Sciatic nerve (tissue), 2 donors: ENCODE data around the gene CACNA1C. TPM values are rescaled to one million over a fixed set of nuclear protein-coding genes. Genes with fewer than 3 reads are reported as not detected.

Source experiments
- ATAC-seq: fragments of 200-7000 bp; cut with Tn5 transposase; one replicate; pipeline ENCODE4 v1.9.1; 2020; ENCODE audit warnings: mild to moderate bottlenecking, moderate library complexity
- DNase-seq: peaks from one replicate; pipeline ENCODE4 v3.0.0-alpha.2; 2020; ENCODE audit warnings: low spot score
- intact Hi-C: fragments of 100-400 bp; cut with DNase I; formaldehyde crosslinking; loops from one replicate; pipeline ENCODE4 v1.14.2; 2022
- total RNA-seq: library from RNA; stranded (reverse); fragmentation: NEBNext Ultra II Directional; extraction: Animal tissue kit (Norgen Biotek cat#: 25700); gene quantifications from one replicate; pipeline ENCODE4 v1.2.1, GENCODE V29; 2021
- donor health status: DM: no; HTN: no; CAD: no.
- donor health status: DM: no; HTN: no; CAD: no.

Gene CACNA1C
- total RNA-seq, 1 donor from 2014 or later, result 9.0 TPM

- no peak for DNase-seq
- intact Hi-C loops, result no loop called here
- no peak for ATAC-seq
These were observed 20.3 kb upstream of the CACNA1C start for GRCh38 chr12:2032506-2032905.

GRCh38 chr12:2034633-2035430, 18.0 kb upstream of the CACNA1C start:
- ATAC-seq, result peak; percentile 97
- peak; percentile 93 for DNase-seq
- intact Hi-C loops, result no loop called here

GRCh38 chr12:2035431-2036055, 17.2 kb upstream of the CACNA1C start:
- DNase-seq, result no peak
- intact Hi-C loops, result no loop called here
- peak; percentile 25 for ATAC-seq

GRCh38 chr12:2039034-2039433, 13.8 kb upstream of the CACNA1C start:
- intact Hi-C loops, result no loop called here
- no peak for DNase-seq
- ATAC-seq, result no peak

- intact Hi-C loops, result no loop called here
- no peak for DNase-seq
- ATAC-seq, result no peak
These were observed 9.7 kb upstream of the CACNA1C start for GRCh38 chr12:2043054-2043453.

GRCh38 chr12:2044165-2044564, 8.6 kb upstream of the CACNA1C start:
- intact Hi-C loops, result no loop called here
- DNase-seq, result no peak
- no peak for ATAC-seq

GRCh38 chr12:2046957-2047356, 5.8 kb upstream of the CACNA1C start:
- intact Hi-C loops, result no loop called here
- ATAC-seq (no peak), DNase-seq (no peak)

GRCh38 chr12:2047752-2048151, 5.0 kb upstream of the CACNA1C start:
- DNase-seq (no peak), ATAC-seq (no peak)
- intact Hi-C loops, result no loop called here

GRCh38 chr12:2049604-2050540, 2.9 kb upstream of the CACNA1C start:
- intact Hi-C loops, result loop anchor here (10.0 kb wide), 1 partner anchor 535 kb away; no protein-coding TSS in a partner anchor
- no peak for ATAC-seq

GRCh38 chr12:2051700-2052621, 826 bp upstream of the CACNA1C start:
- ATAC-seq (peak; percentile 33), DNase-seq (no peak)
- intact Hi-C loops, result loop anchor here (10.0 kb wide), 1 partner anchor 533 kb away; no protein-coding TSS in a partner anchor

More at GRCh38 chr12:2049604-2050540, 2.9 kb upstream of the CACNA1C start:
- DNase-seq, result no peak

- intact Hi-C loops, result loop anchor here (10.0 kb wide), 1 partner anchor 531 kb away; no protein-coding TSS in a partner anchor
- ATAC-seq (no peak), DNase-seq (peak; percentile 68)
These were observed 904 bp downstream of the CACNA1C start for GRCh38 chr12:2053691-2054090.

GRCh38 chr12:2054091-2055018, 1.6 kb downstream of the CACNA1C start:
- ATAC-seq (no peak), DNase-seq (no peak)
- intact Hi-C loops, result loop anchor here (10.0 kb wide), 1 partner anchor 530 kb away; no protein-coding TSS in a partner anchor

GRCh38 chr12:2057041-2057794, 4.4 kb downstream of the CACNA1C start:
- intact Hi-C loops, result loop anchor here (10.0 kb wide), 1 partner anchor 528 kb away; no protein-coding TSS in a partner anchor
- ATAC-seq, result no peak
- DNase-seq, result peak; percentile 74

- intact Hi-C loops, result loop anchor here (10.0 kb wide), 1 partner anchor 527 kb away; no protein-coding TSS in a partner anchor
- ATAC-seq, result no peak
- DNase-seq, result no peak
These were observed 5.1 kb downstream of the CACNA1C start for GRCh38 chr12:2057795-2058408.

- ATAC-seq (no peak), DNase-seq (no peak)
- intact Hi-C loops, result loop anchor here (10.0 kb wide), 1 partner anchor 526 kb away; no protein-coding TSS in a partner anchor
These were observed 6.0 kb downstream of the CACNA1C start for GRCh38 chr12:2058837-2059236.

- ATAC-seq, result no peak
- no peak for DNase-seq
- intact Hi-C loops, result no loop called here
These were observed 8.6 kb downstream of the CACNA1C start for GRCh38 chr12:2061402-2061801.
